Duodenal mucosa (tissue), 2 donors: ENCODE data around the gene SFMBT1.
"Not testable (repeated sequence)": the region's sequence is repeated elsewhere in the genome, so short reads cannot be mapped to it uniquely, and the experiment has no call there.

Experiments used
- H3K27ac ChIP-seq: one replicate; pipeline ENCODE4 v1.7.0; 2013; ENCODE audit warnings: low read depth, low read length
- H3K27me3 ChIP-seq, 2 donors: one replicate each; pipeline ENCODE4 v1.7.0; 2013; ENCODE audit warnings: low read length in 2 of 2, control low read depth in 1 of 2; ENCODE audit not compliant: insufficient read depth in 2 of 2, control insufficient read depth in 1 of 2
- H3K36me3 ChIP-seq, 2 donors: one replicate each; pipeline ENCODE4 v1.7.0; 2013; ENCODE audit warnings: low read length in 2 of 2, control low read depth in 1 of 2; ENCODE audit not compliant: insufficient read depth in 2 of 2, control insufficient read depth in 1 of 2
- H3K4me1 ChIP-seq, 2 donors: one replicate each; pipeline ENCODE4 v1.7.0; 2013; ENCODE audit warnings: low read length in 2 of 2, control low read depth in 1 of 2; ENCODE audit not compliant: insufficient read depth in 2 of 2, control insufficient read depth in 1 of 2
- H3K4me3 ChIP-seq, 2 donors: one replicate each; pipeline ENCODE4 v1.7.0; 2013; ENCODE audit warnings: low read length in 2 of 2, low read depth in 1 of 2
- H3K9ac ChIP-seq, 2 donors: one replicate each; pipeline ENCODE4 v1.7.0; 2013; ENCODE audit warnings: low read length in 2 of 2, low read depth in 1 of 2
- H3K9me3 ChIP-seq, 2 donors: one replicate each; pipeline ENCODE4 v1.7.0; 2013; ENCODE audit warnings: low read length in 2 of 2, control low read depth in 1 of 2; ENCODE audit not compliant: control insufficient read depth in 1 of 2

Gene SFMBT1

DNA sequence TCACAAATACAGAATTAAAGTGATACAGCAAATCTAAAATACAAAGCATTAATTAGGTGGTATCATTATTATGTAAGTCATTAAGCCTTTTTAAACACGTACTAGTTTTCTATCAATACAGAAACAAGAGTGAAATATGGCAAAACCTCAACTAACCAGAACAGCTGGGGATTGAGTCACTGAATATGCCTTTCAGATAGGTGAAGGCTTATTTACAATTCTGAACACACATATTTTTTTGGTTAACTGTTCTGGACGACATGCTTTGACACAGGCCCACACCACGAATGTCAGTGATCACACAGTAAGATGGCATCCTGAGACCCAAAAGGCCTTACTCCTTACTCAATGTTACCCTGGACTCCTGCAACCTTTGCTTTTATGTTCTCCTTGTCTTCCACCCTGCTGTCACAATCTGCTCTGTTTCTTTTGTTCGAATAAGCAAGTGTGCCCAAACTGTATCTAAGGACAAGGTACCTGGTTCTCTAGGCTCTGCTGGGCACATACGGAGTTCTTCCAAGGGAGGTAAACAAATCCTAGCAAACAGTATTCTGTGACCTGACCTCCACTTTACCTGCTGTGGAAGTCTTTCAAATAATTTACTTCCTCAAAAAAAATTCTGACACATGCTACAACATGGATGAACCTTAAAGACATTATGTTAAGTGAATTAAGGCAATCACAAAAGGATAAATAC, 7.0 kb downstream of the SFMBT1 start:
- Histone ChIP-seq H3K36me3 (no peaks in the 10 kb centered on the region), H3K27ac (no peak overlapping the region), H3K9me3 (no peaks in the 10 kb centered on the region), H3K27me3 (no peaks in the 10 kb centered on the region), H3K9ac (no peak overlapping the region), H3K4me3 (no peak overlapping the region), H3K4me1 (peaks cover 3 to 23% of the 10 kb centered on the region in 2 donors)

DNA sequence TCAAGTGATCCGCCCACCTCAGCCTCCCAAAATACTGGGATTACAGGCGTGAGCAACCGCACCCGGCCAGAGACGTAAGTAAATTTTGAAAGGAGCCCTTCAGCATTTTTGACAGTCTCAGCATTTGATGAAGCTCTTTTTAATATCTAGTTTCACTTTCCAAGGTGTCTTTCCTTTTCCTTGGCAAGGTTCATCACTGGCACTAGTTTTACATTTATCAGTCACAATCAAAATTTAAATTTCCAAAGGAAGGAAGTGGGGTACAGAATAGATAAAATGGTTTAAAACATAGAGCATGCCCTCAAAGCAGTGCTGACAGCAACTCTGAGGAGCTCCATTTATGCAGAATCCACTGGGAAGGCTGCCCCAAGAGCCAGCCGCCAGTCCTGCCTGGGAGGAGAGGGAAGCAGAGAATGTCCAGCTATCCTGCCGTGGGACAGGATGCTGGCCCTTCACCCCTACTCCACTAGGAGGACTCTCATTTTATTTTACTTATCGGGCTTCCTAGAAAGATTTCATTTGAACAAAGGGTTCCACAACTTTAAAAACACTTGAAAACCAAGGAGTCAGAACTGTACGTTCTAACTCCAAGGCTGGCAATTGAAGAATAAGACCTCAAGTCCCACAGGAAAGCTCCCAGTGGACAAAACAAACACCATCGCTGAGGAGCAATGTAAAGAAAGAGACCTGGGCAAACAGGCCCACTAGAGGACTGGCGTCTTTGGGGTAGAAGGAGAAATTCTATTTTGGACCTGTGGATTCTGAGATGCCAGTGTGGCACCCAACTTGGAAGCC, 9.9 kb downstream of the SFMBT1 start:
- H3K27me3 ChIP-seq: no peaks in the 10 kb centered on the region
- H3K9me3 ChIP-seq: no peaks in the 10 kb centered on the region
- H3K4me3 ChIP-seq: no peak overlapping the region
- H3K27ac ChIP-seq: no peak overlapping the region
- H3K4me1 ChIP-seq: peaks cover 5 to 24% of the 10 kb centered on the region in 2 donors
- H3K9ac ChIP-seq: no peak overlapping the region
- no peaks in the 10 kb centered on the region for H3K36me3 ChIP-seq

DNA sequence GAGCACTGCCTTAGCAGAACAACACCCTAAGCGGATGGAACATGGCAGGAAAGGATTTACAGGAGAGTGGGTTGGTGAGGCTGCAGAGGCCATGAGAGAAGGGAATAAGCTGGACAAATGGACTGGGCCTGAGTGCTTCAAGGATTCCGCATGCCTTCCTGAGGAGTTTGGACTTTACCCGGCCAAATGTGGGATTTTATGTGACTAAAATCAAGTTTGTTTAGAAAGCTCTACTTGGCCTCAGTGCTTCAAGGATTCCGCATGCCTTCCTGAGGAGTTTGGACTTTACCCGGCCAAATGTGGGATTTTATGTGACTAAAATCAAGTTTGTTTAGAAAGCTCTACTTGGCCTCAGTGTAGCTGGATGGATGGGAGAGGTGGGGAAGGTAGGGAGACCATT, 10.9 kb downstream of the SFMBT1 start:
- not testable (repeated sequence) for H3K36me3 ChIP-seq, H3K9me3 ChIP-seq, H3K4me3 ChIP-seq, H3K27me3 ChIP-seq, H3K27ac ChIP-seq, H3K9ac ChIP-seq
- H3K4me1 ChIP-seq: peaks cover 6 to 23% of the 10 kb centered on the region in 2 donors

DNA sequence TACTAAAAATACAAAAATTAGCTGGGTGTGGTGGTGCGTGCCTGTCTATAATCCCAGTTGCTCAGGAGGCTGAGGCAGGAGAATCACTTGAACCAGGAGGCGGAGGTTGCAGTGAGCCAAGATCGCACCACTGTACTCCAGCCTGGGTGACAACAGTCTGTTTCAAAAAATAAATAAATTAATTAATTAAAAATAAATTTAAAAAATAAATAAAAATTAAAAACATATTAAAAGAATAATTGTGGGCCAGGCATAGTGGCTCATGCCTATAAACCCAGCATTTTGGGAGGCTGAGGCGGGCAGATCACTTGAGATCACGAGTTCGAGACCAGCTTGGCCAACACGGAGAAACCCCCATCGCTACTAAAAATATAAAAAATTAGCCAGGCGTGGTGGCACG, 11.5 kb downstream of the SFMBT1 start:
- H3K9ac ChIP-seq, H3K9me3 ChIP-seq, H3K36me3 ChIP-seq, H3K27me3 ChIP-seq, H3K27ac ChIP-seq, H3K4me3 ChIP-seq: not testable (repeated sequence)
- H3K4me1 ChIP-seq: peaks cover 6 to 23% of the 10 kb centered on the region in 2 donors

DNA sequence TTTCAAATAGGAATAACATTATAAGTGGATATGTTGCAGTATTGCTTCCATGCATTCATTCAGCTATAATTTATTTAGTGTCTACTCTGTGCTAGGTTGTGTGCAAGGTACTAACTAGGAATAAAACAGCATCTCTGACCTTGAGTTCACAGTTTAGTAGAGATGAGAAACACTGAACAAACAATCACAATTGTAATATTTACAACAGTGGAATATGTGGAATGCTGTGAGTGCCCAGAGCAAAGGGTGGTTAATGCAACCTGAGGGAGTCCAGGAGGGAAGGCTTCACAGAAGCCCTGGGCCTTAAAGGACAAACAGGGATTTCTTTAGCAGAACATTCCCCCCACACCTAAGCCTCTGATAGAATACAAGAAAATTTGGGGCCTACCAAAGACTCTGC, 13.3 kb downstream of the SFMBT1 start:
- Histone ChIP-seq H3K27ac (no peak overlapping the region), H3K36me3 (no peaks in the 10 kb centered on the region), H3K4me1 (peaks cover 6 to 23% of the 10 kb centered on the region in 2 donors), H3K27me3 (no peaks in the 10 kb centered on the region), H3K9ac (no peak overlapping the region), H3K4me3 (no peak overlapping the region), H3K9me3 (no peaks in the 10 kb centered on the region)

DNA sequence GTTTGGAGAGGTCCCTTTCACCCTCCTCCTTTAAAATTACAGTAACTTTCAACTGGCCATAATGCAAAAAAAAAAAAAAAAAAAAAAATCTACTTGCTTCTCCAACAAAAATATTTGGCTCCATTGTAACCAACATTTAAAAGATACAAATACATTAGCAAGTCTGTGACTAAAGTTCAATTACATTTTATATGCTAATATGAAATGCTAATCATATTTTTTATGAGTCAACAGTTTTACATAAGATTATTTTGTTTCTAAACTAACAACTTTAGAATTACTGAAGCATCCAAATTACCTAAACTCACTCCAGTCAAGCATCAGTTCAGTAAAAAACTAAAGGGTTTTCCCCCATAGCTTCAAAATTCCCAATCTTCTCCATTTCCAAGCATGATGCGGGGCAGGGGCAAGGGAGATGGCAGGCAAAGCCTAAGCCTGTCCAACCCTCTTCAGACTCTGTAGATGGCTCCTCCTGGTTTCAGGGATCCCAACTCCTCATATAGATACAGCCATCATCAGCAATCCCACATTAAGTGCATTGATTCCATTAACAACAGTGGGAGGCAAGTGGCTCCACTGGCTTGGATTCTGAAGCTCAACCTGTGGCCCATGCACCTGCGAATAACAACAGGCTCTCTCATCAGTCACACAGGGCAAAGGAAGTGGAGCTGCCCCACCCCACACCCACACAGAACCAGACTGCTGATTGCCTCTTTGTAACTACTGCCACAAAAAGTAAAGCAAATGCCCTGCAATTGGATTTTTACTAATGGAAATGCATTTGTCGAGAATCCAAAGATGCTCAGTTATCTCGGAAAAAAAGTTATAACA, 15.0 kb downstream of the SFMBT1 start:
- no peak overlapping the region for H3K4me3 ChIP-seq
- H3K27me3 ChIP-seq: no peaks in the 10 kb centered on the region
- H3K9me3 ChIP-seq: no peaks in the 10 kb centered on the region
- no peak overlapping the region for H3K27ac ChIP-seq
- no peaks in the 10 kb centered on the region for H3K36me3 ChIP-seq
- H3K4me1 ChIP-seq: peaks cover 6 to 20% of the 10 kb centered on the region in 2 donors
- no peak overlapping the region for H3K9ac ChIP-seq

DNA sequence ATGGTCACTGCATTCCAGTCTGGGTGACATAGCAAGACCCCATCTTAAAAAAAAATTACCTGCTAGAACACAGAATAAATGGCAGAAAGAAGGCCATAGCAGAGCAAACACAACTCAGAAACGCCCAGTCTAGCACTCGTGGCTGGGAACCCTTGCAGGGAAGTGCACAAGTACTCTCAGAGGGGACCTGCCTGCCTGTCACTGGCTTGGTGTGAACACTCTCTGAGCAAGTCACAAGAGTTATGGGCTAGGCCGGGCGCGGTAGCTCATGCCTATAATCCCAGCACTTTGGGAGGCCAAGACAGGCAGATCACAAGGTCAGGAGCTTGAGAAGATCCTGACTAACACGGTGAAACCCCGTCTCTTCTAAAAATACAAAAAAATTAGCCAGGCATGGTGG, 17.2 kb downstream of the SFMBT1 start:
- no peaks in the 10 kb centered on the region for H3K9me3 ChIP-seq
- no peak overlapping the region for H3K27ac ChIP-seq
- H3K4me1 ChIP-seq: peaks cover 6 to 10% of the 10 kb centered on the region in 2 donors
- no peaks in the 10 kb centered on the region for H3K27me3 ChIP-seq
- H3K4me3 ChIP-seq: no peak overlapping the region
- H3K36me3 ChIP-seq: no peaks in the 10 kb centered on the region
- no peak overlapping the region for H3K9ac ChIP-seq

DNA sequence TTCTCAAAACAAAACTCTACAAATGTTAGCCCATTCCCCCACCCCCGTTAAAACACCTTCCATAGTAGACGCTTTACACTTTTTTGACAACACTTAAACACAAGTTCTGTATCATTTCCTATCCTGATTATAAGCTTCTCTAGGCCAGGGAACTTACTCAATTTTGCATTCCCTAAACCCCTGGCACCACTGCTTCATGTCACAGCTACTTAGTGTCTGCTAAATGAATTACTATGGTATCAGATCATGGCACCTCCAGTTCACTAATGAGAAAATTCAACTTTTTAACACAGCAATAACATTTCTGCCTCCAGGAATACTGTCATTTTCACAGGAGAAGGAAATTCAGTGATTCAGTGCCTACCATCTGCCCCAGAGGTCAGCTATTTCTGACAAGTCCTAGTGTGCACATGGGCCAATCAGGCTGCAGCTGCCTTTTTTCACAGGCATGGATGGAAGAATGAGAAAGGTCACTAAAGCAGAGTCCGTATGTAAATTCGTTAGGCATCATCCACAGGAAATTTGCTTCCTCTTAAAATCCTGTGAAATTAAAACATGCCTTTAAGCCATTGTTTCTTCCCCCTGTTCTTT, 18.5 kb downstream of the SFMBT1 start:
- no peaks in the 10 kb centered on the region for H3K27me3 ChIP-seq
- H3K27ac ChIP-seq: no peak overlapping the region
- H3K9ac ChIP-seq: no peak overlapping the region
- no peaks in the 10 kb centered on the region for H3K9me3 ChIP-seq
- H3K4me1 ChIP-seq: peaks cover 6 to 10% of the 10 kb centered on the region in 2 donors
- no peak overlapping the region for H3K4me3 ChIP-seq
- no peaks in the 10 kb centered on the region for H3K36me3 ChIP-seq

DNA sequence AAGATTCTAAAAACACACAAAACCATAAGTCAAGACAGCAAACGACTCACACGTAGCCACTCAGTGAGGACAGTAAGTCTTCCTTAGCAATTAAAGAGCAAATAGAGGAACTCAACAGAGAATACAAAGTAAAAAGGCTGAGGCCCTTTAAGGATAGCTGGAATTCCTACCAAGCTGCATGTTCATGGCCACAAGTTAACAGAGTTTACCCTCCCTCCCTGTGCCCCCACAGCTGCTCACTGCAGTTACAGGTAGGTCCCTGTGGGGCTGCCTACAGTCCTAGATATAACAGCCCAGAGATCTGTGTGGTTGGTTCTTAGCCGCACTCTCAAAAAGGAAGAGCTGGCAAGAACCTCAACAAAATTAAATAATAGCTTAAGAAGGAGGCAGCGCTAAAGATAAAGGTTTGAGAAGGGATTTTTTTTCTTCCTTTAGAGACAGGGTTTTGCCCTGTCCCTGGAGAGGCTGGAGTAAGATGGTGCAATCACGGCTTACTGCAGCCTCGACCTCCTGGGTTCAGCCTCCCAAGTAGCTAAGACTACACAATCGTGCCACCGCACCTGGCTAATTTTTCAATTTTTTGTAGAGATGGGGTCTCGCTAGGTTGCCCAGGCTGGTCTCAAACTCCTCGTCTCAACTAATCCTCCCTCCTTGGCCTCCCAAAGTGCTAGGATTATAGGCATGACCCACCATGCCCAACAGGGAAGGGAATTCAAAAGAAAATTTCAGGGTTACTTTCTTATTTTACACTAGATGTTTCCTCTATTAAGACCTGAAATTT, 19.3 kb downstream of the SFMBT1 start:
- H3K27ac ChIP-seq: no peak overlapping the region
- peaks cover 6 to 9% of the 10 kb centered on the region in 2 donors for H3K4me1 ChIP-seq
- no peaks in the 10 kb centered on the region for H3K27me3 ChIP-seq

More for the DNA sequence above, 19.3 kb downstream of the SFMBT1 start:
- no peaks in the 10 kb centered on the region for H3K36me3 ChIP-seq
- H3K4me3 ChIP-seq: no peak overlapping the region
- no peak overlapping the region for H3K9ac ChIP-seq
- H3K9me3 ChIP-seq: no peaks in the 10 kb centered on the region
